NCI-H2196 treated with DMSO at 0.1 percent for 48 hours (cell line): ENCODE results near the gene LRRC4B.

Experiments
- DNase-seq: peaks from one replicate; lab custom pipeline; 2025; ENCODE audit not compliant: unreplicated experiment; lab: John Stamatoyannopoulos, UW

The LRRC4B gene

DNA sequence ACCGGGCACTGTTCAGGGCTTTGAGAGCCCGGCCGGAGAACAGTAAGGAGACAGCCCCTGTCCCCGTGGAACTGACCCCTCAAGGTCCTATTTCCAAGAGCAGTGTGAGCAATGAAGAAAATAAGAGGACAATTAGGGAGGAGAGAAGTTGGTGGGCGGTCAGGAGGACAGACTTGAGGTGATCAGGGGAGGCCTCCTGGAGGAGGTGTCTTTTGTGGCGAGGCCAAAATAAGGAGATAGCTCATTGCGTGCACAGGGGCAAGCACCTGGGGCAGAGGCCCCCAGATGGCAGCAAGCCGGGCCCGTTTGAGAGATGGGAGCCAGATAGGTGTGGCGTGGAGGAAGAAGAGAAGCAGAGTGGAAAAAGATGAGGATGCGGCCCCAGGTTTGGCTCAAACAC is 2.8 kb upstream of the LRRC4B start:
- DNase-seq: no peak

DNA sequence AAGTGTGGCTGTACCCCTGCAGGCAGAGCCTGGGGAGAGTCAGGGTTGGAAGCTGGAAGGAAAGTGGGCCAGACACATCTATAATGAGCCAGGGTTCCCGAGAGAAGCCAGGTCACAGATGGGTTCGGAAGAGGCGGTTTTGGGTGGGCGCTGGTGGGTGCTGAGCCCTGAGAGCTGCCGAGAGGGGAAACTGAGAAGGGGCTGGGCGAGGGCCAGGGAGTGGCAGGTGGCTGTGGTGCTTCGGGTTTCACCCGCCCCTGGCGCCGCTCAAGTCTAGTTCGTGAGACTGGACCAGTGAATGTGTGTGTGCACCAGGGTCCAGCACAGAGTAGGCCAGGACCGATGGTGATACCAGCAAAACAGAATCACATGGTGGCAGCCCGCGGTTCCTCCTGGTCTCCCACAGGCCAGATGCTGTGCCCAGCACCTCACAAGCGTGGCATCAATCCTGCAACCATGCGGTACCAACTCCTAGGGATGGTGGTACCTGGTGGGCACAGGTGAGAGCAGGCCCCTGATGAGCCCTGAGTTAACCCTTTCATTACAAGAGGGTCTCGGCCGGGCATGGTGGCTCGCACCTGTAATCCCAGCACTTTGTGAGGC is 1.8 kb upstream of the LRRC4B start:
- no peak for DNase-seq

DNA sequence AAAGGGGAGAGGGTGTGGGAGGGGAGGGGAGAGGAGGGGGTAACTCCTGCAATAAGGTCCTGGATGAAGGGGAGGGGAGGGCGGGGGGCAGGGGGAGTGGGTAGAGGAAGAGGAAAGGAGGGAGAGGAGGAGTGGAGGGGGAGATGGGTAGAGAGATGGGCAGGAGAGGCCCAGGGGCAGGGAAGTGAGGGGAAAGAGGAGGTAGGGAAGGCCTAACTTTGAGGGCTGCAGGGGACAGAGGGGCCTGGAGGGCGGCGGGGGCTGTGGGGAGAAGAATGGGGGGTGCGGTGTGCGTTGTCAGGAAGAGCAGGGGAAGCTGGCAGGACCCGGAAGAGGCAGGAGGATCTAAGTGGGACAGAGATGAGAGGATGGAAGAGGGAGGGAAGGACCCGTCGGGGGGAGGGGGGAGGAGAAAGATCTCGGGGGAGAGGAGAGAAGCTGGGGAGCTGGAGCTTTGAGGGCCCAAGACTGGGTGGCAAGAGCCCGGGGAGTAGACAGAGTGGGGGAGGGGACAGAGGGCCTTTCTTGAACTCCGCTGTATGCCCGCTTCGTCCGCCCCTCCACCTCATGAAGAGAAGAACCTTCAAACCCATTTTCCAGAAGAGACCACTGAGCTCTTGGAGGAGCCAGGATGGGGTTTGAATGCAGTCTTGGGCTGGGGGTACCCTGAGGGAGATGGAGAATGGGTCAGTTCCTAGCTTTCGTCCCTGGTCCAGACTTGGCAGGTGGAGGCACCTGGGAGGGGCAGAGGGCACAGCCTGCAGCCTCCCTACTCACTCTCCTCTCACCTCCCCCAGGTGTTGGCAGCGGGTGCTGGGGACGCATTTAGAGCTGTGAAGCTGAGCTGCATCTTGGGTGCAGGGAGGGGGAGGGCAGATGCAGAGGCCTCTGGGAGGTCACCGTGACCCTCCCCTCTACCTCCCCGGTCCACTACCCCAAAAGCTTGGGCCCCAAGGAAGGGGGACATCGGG is 778 bp upstream of the LRRC4B start:
- DNase-seq: no peak

DNA sequence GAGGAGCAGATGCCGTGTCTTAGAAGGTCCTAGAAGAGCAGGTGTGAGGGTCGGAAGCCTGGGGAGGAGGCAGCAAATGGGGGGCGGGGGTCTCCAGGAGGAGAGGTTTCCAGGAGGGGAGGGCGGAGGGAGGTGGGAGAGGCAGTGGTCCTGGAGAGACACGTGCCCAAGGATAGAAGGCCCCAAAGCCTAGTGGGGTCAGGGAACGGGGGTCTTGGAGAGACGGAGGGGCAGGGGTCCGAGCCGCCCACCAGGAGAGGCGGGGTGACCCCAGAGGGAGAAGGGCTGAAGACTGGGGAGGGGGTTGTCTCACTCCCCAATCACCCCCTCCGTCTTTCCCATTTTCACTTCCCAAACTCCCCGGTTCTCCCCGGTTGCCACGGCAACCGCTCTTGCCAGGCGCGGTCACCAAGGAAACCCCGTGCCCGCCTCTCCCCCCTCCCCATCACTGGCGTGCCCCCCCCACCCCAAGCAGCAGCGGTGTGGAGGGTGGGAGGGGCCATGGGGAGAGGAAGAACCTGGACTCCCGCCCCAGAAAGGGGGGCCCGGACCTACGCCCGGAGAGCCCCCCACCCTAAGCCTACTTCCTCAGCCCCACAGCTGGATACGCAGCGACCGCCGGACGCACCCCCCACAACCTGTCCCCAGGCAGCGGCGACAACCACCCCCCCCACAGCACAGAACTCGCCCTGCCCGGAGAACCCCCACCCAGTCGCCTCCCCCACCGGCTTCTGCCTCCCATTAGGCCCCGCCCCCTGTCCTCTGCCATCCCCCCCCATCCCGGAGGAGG is 988 bp downstream of the LRRC4B start:
- peak; percentile 16 for DNase-seq

DNA sequence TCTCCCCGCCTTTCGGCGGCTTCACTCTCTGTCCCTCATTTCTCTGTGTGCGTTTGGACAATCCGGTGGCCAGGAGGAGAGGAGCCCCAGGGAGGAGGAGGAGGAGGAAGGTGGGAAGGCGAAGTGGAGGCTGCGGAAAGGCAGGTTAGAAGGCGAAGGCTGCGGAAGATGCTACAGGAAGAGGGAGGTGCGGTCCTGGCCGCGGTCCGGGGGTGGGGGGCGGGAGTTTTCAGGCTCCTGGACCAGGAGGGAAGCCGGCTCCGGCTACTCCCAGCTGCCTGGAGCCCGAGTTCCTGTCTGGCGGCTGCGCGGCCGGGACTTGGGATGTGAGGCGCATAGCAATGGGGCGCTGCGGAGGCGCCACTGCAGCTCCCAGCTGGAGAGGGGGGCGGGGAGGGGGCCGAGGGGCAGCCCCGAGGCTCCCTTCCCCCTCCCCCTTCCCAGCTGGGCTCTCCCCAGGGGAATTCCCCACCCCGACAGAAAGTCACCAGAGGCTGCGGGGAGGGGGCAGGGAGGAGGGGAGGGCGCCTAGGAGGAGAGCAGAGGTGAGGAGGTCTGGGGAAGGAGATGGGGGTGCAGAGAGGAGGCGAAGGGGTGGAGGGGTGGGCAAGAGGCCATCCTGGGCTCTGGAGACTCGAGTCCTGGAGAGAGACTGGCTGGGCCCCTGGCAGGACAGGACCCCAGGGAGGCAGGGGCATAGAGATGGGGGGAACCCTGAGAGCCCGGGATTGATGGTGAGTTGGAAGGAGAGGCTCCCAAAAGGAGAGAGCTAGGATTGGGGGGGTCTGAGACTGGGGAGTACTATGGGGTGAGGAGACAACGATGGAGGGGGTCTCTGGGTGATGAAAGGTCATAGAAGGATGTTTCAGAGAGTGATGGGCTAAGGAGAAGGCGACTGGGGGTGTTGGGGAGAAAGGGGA is 2.0 kb downstream of the LRRC4B start:
- no peak for DNase-seq

DNA sequence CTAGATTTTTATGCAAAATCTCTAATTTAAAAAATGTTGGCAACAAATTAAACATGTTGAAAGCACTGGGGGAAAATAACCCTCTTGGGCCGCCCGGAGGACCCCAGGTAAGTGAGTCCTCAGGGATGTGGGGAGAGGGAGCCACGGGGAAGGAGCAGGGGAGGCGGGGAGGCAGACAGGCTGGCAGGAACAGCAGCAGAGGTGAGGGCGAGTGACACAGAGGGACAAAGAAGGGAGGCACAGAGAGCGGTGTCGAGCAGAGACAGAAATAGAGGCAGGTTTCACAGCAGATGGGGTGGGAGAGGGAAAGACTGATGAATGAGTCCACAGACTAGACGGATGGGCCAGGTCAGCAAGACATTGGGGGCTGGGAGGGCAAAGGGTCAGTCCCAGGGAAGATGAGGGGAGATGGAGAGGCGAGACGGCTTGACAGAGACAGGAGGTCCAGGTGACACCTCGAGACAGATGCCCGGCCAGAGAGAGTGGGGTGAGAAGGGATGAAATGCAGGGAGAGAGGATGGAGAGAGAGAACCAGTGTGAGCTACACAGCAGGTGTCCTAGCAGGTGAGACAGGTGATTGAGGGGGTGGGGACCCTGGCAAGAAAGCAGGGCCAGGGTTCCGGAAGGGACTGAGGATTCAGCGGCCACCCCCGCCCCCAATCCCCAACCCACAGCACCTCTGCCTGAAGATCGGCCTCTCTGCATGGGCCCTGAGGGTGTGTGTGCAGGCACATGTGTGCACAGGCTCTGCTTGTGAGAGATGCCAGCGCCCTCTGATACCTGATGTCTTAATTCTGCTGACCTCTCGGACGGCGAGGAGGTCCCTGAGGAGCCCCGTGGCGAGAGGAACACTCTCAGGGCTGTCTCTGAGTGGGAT is 3.8 kb downstream of the LRRC4B start:
- no peak for DNase-seq

DNA sequence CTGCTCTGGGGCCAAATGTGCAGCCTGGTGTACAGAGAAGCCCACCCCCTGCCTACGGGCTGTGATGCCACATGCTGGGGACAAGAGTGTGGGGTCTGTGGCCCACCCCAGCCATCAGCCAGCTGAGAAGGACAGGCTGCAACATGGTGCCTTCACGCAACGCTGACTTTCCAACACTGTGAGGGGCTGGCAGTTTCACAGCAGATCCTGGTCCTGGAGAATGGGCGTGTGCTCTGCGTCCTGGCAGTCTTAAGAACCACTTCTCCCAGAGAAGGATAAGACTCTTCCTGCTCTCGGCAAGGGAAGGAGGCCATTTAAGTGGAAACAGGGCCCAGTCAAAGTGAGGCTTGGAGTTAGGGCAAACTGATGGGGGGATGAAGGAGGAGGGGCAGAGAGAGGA is 4.6 kb downstream of the LRRC4B start:
- no peak for DNase-seq

DNA sequence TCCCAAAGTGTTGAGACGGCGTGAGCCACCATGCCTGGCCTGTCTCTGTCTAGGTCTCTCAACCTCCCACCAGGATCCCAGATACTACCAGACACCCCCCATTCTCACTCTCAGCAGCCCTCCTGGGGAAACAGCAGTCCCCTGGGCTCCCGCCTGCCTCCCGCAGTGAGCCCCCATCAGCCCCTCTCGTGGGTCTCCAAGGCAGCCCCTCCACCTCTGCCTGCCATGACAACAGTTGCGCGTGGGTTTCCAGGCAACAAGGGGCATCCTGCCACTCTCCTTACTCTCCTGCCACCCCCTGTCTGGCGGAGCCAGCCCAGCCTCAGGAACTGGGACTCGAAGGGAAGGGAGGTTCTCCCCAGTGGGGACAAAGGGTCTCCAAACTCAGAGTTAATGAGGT is 5.2 kb downstream of the LRRC4B start:
- DNase-seq: no peak

DNA sequence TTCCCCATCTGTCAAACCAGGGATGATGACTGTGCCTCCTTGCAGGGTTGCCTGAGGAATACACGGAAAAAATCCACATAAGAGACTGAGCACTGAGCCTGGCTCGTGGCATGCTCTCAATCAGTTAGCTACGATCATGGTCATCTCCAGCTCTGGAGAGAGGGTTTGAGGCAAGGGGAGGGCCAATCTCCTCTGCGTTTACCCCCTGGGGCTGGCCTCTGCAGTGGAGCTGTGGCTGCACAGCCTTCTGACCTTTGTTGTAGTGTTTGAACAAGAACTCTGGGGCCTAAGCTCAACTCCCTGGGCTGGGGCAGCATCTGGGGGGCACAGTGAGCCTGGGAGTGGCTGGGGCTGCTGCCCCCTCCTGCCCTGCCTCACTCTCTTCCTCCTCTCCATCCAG is 5.9 kb downstream of the LRRC4B start:
- DNase-seq: no peak

DNA sequence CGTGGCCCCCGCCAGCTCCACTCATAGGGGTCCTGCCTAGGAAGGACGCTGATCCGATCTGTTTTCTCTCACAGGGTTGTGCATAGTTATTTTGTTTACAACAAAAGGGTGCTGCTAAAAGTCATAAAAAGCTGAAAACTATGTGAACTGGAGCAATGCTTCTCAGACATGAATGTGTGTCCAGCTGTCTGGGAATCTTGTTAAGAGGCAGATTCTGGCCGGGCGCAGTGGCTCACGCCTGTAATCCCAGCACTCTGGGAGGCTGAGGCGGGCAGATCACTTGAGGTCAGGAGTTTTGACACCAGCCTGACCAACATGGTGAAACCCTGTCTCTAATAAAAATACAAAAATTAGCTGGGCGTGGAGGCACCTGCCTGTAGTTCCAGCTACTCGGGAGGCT is 8.6 kb downstream of the LRRC4B start:
- DNase-seq: no peak

DNA sequence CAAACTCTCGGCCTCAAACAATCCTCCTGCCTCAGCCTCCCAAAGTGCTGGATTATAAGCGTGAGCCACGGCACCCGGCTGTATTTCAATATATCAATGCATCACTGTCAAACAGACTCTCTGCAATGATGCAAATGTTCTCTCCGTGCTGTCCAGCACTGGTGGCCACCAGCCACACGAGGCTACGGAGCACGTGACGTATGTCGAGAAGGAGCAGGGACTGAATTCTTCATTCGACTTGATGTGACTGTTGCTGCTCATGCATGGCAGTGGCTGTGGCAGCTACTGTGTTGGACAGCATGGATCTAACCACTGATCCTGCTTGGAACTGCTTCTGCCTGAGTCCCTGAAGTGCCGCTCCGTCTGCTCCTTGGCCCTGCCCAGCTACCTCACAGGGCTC is 9.8 kb downstream of the LRRC4B start:
- DNase-seq: no peak

DNA sequence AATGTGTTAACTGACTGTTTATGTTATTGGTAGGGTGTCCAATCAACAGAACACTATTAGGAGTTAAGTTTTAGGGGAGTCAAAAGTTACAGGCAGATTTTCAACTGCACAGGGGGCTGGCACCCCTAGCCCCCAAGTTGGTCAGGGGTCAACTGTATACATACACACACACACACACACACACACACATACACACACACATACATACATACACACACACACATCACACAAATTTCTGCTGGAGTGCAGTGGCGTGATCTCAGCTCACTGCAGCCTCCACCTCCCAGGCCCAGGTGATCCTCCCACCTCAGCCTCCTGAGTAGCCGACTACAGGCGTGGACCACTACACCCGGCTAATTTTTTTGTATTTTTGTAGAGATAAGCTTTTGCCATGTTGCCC is 10.2 kb downstream of the LRRC4B start:
- DNase-seq: no peak

DNA sequence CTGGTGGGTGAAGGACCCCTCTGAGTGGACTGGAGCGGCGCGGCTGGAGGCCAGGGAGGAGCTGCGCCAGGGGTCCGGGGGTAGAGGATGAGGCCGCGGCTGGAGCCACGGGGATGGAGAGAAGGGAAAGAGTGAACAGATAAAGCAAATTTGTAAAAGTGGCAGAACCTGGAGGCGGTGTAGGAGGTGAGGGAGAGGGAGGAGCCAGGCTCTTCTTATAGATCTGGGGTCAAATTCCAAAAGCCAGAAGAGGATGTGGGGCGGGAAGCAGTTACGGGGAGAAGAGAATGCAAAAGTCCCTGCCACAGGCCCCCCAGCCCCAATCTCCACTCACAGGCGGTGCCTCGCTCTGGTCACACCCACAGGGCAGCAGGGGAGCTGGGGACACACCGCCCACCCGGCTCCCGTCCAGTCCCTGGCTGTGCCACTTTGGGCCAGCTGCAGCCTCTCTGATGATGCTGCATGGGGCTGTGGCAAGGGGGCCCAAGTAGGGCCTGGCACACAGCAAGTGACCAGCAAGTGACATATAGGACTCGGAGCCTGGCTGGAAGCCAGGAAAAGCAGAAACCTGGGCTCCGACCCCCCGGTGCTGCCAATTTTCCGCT is 11.1 kb downstream of the LRRC4B start:
- DNase-seq: no peak

DNA sequence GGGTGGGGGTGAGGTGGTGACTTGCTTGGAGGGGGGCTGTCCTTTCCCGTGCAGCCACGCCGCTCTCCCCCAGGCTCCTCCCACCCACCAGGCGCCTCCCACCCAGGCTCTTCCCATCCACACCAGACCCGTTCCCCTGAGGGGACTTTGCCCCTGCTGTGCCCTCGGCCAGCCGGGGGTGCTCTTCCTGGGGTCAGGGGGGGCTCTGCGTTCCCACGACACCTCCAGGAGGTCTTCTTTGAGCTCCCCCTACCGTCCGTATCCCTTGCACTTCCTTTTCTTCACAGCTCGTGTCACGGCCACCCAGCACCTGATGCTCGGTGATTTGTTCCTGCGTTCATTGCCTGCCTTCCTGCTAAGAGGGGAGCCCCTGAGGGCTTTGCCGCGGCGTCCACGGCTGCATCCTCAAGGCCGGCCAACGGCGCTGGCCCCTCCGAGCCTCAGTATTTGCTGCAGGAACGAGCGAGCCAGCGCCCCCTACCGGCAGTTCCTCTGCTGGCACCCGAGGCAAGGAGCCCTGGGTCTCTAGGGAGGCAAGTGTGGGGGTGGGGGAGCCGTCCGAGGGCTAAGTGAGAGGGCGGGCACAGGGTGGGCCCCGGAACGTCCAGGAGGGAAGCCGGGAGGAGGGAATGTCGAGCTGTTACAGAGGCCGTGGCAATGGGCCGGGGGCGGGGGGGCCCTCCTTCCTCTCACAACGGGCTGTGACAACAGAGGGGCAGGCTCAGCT is 11.8 kb downstream of the LRRC4B start:
- DNase-seq: peak; percentile 68

DNA sequence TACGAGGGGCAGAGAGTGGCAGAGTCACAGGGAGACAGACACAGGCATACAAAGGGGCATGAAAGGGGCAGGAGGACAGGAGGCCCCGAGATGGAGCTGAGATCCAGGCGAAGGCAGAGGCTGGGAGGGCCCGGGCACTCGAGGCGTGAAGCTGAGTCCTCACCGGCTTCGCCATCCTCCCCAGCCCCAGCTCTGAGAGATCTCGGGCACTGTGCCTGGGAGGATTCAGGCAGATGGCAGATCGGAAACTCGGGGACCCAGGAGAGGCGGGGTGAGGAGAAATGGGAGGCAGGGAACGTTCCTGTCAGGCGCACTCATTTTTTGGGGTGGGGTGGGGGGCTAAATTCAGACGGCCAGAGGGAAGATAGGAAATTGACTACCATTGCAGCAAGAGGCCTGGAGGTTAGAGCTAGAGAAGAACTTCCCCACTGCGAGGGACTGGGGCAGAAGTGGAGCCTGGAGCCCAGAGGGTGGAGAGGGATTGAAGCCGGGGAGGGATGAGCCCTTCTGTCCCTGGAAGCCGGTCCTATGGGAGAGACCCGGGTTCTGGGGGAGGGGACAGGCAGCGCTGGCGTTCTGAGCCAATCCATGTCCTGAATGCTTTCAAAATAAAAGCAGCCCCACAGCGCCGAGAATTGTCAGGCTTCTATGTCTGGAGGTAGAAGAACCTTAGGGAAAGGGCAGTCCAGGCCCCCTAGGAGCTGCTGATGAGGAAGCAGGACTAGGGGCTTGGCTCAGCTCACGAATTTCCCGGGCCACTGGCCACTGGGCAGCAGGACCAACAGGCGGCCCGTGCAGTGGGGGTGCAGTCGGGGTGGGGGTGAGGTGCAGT is 12.6 kb downstream of the LRRC4B start:
- DNase-seq: no peak

DNA sequence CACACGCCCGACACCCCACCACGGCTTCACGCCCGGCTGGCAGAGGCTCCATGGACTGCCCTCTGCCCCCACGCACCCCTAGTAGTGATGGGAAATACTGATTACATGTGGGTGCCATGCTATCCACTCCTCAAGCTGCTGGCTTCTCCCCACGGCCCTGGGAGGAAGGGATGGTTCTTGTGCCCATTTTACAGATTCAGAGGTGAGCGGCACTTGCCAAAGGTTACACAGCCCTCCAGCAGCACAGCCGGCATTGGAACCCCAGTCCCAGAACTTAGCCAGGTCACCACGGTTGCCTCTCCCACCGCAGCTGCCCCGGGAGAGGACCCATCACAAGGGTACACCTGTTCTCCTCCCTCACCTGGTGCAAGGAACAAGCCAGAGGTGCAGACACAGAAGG is 13.2 kb downstream of the LRRC4B start:
- DNase-seq: no peak

DNA sequence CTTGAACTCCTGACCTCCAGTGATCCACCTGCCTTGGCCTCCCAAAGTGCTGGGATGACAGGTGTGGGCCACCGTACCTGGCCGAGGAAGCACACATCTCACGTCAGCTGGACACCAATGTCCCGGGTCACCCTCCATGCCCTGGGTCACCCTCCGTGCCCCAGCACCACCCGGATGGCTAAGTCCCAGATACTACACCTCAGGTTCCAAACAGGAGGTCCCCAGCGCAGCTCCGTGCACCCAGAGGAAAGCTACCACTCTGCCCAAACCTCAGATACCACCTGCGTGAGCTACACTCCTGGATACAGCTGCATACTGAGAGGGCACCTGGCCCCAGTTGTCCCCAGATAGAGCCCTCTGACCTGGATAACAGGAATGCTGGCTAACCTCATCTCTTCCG is 14.0 kb downstream of the LRRC4B start:
- no peak for DNase-seq
